Measurements from ENCODE around the gene TAAR8.

The TAAR8 gene

DNA sequence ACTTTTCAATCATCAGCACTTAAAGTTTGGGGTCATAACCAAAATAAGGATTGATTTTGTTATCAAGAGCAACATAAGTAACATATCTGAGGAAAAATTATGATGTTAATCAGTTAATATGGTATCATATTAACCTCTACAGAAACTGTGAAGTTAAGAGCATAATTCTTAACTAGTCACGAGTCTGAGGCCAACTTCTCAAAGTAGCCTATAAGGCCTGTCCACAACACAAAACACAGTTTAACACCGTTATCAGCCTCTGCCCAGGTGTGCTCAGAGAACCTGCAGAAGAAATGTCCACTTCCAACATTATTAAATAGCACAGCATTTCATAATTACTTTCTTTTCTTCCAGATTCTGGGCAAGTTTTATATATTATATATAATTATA is 40.6 kb upstream of the TAAR8 start:
- H3K4me3 ChIP-seq (ENCODE audit: low read depth, low read length): peak overlapping the region; percentile 88
- DNase-seq (ENCODE audit: low read depth): peak; percentile 29
- no peak for TF ChIP-seq CTCF (IDR thresholded peaks at IDR 0.05; ENCODE audit: insufficient read depth, low read depth, low read length, missing control alignments)

GRCh38 chr6:132512342-132512637 is 40.2 kb upstream of the TAAR8 start:
- DNase-seq (ENCODE audit: low read depth): no peak
- TF ChIP-seq CTCF (IDR thresholded peaks at IDR 0.05; ENCODE audit: insufficient read depth, low read depth, low read length, missing control alignments): no peak
- peak overlapping the region; percentile 88 for H3K4me3 ChIP-seq (ENCODE audit: low read depth, low read length)

DNA sequence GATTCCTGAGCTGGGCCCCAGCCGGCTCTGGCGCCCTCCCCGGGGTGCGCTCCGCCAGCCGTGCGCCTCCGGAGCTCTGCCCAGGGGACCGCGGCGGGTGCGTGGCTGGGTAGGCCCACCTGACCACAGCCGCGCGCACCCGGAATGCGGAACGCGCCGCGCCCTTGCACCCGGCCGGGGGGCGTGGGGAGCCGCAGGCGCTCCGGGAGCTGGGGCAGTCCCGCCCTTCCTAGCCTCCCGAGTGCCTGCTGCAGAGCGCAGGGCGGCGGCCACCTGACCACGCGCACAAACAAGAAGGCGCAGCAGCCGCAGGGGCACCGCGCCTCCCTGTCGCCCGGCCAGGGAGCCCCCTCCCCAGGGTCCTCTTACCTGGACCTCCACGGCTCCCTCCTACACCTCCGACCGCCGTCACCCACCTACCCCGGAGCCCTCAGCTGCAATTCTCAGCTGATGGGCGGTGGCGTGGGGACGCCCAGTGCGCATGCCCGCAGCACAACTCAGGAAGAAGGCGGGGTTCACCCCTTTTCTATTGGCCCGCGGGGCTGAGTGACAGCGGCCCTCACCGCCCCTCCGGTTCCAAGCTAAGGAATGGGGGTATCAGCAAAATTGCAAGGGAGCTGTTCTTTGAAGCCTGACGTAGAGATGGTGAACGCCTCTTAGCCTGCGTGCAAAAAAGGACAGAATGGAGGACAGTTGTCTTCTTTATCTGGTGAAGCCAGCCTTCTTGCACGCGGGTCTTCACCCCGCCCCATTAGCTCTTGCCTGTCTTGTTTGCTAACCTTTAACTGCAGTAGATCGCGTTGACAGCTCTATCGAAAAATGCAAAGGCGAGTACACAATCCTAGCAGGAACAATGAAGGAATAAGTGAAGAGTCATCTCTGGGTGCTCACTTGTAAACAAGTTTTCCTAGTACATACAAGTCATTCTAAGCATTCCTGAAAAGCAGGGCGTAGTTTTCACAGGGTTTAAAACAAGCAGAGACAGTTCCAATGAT is 39.5 kb upstream of the TAAR8 start, which contains the start of gene STX7:
Gene STX7 (minus strand): TSS at position 479 of the 995 bp plus-strand sequence. CDS start 9,586 bp downstream, outside the sequence.
- TF ChIP-seq CTCF (IDR thresholded peaks at IDR 0.05; ENCODE audit: insufficient read depth, low read depth, low read length, missing control alignments): no peak
- DNase-seq (ENCODE audit: low read depth): peak; percentile 90
- peak within 1 kb of the TSS; percentile 88 for H3K4me3 ChIP-seq (ENCODE audit: low read depth, low read length)

DNA sequence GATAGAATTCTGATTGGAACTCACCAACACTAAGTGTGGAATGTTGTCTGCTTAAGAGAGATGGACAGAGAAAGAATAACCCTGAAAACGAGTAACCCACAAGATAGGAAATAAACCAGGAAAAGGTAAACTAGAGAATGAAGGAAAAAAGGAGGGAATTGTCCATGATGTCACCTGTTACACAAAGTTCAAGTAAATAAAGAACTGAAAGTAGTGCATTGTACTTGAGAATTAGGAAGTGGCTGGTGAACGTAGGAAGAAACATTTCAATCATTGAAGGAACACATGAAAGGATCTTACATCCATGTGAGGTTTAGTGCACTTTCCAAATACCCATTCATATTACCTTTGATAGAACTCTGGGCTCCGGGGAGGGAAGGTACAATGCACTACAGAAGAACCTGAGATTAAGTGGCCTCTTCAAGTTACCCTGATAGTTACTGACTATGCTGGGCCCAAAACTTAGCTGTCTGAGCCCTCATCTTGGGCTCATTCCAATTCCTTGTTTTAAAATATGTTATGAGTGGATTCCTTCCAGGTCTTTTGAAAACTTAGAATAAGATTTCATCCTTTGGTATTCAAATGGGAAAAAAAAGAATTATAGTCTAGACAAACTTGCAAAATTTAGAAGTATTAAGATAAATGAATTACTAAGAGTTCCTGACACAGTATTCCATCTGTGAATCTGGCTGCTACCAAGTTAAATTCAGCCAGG is 38.5 kb upstream of the TAAR8 start:
- TF ChIP-seq CTCF (IDR thresholded peaks at IDR 0.05; ENCODE audit: insufficient read depth, low read depth, low read length, missing control alignments): no peak
- H3K4me3 ChIP-seq (ENCODE audit: low read depth, low read length): no peak overlapping the region
- no peak for DNase-seq (ENCODE audit: low read depth)

DNA sequence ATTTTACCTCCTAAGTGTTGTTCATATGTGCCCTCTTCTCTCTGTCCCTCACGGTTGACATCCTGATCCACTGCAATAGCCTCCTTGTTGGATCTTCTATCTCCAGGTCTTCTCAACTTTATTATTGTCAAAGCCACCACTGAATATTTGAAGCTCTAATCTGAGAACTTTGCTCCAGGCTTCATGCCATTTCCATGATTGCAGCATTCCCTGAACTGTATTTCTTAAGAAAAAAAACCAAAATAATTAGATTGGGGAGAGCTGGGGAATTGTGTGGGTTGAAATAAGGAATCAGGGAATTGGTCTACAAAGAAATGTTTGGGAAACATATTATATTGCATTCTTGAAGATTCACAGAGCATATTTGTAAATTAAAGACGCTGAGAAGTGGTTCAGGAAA is 37.1 kb upstream of the TAAR8 start:
- TF ChIP-seq CTCF (IDR thresholded peaks at IDR 0.05; ENCODE audit: insufficient read depth, low read depth, low read length, missing control alignments): no peak
- no peak overlapping the region for H3K4me3 ChIP-seq (ENCODE audit: low read depth, low read length)
- DNase-seq (ENCODE audit: low read depth): no peak

DNA sequence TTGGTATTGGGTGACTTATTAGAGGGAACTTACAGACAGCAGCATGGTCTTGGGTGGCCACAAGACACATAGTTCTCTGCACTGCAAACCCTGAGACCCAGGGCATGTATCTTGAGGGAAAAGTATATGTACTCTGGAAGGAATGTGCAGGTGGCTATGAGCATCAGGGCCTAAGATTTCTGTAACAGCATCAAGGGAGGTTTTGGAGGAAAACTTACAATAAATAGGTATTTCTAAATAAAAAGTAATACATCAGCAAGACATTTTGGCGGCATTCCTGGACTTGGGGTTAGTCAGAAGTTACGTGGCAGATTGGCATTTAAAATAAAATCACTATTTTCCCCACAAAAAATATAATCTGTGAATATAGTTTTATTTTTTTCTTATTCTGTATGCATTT is 31.5 kb upstream of the TAAR8 start:
- H3K4me3 ChIP-seq (ENCODE audit: low read depth, low read length): no peak overlapping the region
- TF ChIP-seq CTCF (IDR thresholded peaks at IDR 0.05; ENCODE audit: insufficient read depth, low read depth, low read length, missing control alignments): no peak
- no peak for DNase-seq (ENCODE audit: low read depth)
